ENCODE measurements around the gene PKNOX2.

PKNOX2 gene

GRCh38 chr11:125454047-125454446, 289.5 kb downstream of the PKNOX2 start:
- Histone ChIP-seq H3K79me2 (ENCODE audit: control insufficient read depth, low read length) (no peaks in the 10 kb centered on the region), H3K9me2 (replicated peaks; ENCODE audit: control insufficient read depth, low read length) (no peaks in the 10 kb centered on the region), H3K4me3 (ENCODE audit: low read length) (no peak overlapping the region), H3K36me3 (ENCODE audit: control insufficient read depth, low read length) (no peaks in the 10 kb centered on the region), H3F3A (ENCODE audit: control insufficient read depth, insufficient read depth) (no peaks in the 10 kb centered on the region), H3K27ac (ENCODE audit: low read depth, low read length) (no peak overlapping the region), H4K20me1 (ENCODE audit: control insufficient read depth, insufficient read depth, low read depth, low read length) (no peaks in the 10 kb centered on the region), H3K4me2 (ENCODE audit: low read length) (no peak overlapping the region), H3K27me3 (ENCODE audit: control insufficient read depth, low read length) (no peaks in the 10 kb centered on the region), H3K4me1 (ENCODE audit: control insufficient read depth, low read length) (peaks cover 11% of the 10 kb centered on the region), H3K9me3 (ENCODE audit: control insufficient read depth, insufficient read depth, low read length) (no peaks in the 10 kb centered on the region)
- TF ChIP-seq, protein P1, sequence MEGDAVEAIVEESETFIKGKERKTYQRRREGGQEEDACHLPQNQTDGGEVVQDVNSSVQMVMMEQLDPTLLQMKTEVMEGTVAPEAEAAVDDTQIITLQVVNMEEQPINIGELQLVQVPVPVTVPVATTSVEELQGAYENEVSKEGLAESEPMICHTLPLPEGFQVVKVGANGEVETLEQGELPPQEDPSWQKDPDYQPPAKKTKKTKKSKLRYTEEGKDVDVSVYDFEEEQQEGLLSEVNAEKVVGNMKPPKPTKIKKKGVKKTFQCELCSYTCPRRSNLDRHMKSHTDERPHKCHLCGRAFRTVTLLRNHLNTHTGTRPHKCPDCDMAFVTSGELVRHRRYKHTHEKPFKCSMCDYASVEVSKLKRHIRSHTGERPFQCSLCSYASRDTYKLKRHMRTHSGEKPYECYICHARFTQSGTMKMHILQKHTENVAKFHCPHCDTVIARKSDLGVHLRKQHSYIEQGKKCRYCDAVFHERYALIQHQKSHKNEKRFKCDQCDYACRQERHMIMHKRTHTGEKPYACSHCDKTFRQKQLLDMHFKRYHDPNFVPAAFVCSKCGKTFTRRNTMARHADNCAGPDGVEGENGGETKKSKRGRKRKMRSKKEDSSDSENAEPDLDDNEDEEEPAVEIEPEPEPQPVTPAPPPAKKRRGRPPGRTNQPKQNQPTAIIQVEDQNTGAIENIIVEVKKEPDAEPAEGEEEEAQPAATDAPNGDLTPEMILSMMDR (IDR thresholded peaks at IDR 0.05; ENCODE audit: low read depth, low read length, poor library complexity, severe bottlenecking), result no peak
- no peak for TF ChIP-seq EZH2phosphoT487 (IDR thresholded peaks at IDR 0.05; ENCODE audit: borderline replicate concordance, low read length)

DNA sequence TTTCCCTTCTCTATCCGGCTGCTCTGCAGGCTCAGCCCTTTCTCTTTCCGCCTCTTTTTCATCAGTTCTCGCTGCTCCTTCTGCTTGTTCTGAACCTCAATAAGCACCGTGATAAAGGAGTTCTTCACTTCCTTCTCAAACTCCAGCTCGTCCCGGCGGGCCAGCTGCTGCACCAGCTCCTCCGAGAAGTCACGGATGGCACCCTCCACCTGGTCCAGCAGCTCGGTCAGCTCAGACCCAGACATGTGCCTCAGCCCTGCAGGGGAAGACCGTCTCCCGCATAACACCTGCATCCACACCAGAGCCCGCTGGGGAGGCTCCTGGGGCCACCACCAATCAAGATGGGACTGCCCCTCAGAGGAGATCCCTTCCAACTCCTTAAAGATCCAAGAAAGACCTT, 291.3 kb downstream of the PKNOX2 start:
- Histone ChIP-seq H3F3A (ENCODE audit: control insufficient read depth, insufficient read depth) (no peaks in the 10 kb centered on the region), H4K20me1 (ENCODE audit: control insufficient read depth, insufficient read depth, low read depth, low read length) (no peaks in the 10 kb centered on the region), H3K27ac (ENCODE audit: low read depth, low read length) (no peak overlapping the region), H3K4me2 (ENCODE audit: low read length) (no peak overlapping the region), H3K36me3 (ENCODE audit: control insufficient read depth, low read length) (no peaks in the 10 kb centered on the region), H3K79me2 (ENCODE audit: control insufficient read depth, low read length) (no peaks in the 10 kb centered on the region), H3K4me1 (ENCODE audit: control insufficient read depth, low read length) (peaks cover 11% of the 10 kb centered on the region), H3K9me2 (replicated peaks; ENCODE audit: control insufficient read depth, low read length) (no peaks in the 10 kb centered on the region), H3K4me3 (ENCODE audit: low read length) (no peak overlapping the region), H3K9me3 (ENCODE audit: control insufficient read depth, insufficient read depth, low read length) (no peaks in the 10 kb centered on the region), H3K27me3 (ENCODE audit: control insufficient read depth, low read length) (0 out of 2 replicates have a peak, but pooled peaks cover 2% of the 10 kb centered on the region)
- TF ChIP-seq, protein P1 (IDR thresholded peaks at IDR 0.05; ENCODE audit: low read depth, low read length, poor library complexity, severe bottlenecking), result no peak
- TF ChIP-seq EZH2phosphoT487 (IDR thresholded peaks at IDR 0.05; ENCODE audit: borderline replicate concordance, low read length), result no peak

DNA sequence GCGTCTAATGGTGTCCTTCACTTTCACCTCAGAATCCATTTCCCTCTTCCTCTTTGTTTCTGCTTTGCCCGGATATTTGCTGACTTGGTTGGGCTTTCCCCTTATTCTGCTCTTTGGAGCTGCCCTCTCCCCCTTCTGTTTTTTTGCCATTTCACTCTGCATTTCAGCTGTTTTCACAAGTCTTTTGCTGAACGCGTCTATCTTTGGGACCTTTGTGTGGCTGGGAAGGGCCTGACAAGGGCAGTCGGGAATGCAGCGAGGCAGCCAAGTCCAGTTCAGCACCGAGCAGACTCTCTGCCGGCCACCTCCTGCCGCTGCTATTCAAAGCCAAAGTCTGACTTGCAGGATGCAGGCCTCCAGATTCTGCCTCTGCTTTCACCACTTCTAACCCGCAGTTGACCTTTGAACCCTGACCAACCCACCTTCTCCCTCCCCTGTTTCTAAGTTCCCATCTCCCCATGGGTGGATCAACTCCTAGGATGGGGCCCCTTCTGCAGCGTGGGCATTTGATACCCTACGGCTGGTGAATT, 293.3 kb downstream of the PKNOX2 start:
- no peaks in the 10 kb centered on the region for H3K9me2 ChIP-seq (replicated peaks; ENCODE audit: control insufficient read depth, low read length)
- H3K4me2 ChIP-seq (ENCODE audit: low read length), result no peak overlapping the region
- H3K9me3 ChIP-seq (ENCODE audit: control insufficient read depth, insufficient read depth, low read length), result no peaks in the 10 kb centered on the region
- H3K4me1 ChIP-seq (ENCODE audit: control insufficient read depth, low read length), result no peaks in the 10 kb centered on the region
- H3F3A ChIP-seq (ENCODE audit: control insufficient read depth, insufficient read depth), result no peaks in the 10 kb centered on the region
- H3K27me3 ChIP-seq (ENCODE audit: control insufficient read depth, low read length), result peaks cover 7% of the 10 kb centered on the region; the same call in 1 of the 2 replicates
- no peaks in the 10 kb centered on the region for H3K79me2 ChIP-seq (ENCODE audit: control insufficient read depth, low read length)
- no peak for TF ChIP-seq EZH2phosphoT487 (IDR thresholded peaks at IDR 0.05; ENCODE audit: borderline replicate concordance, low read length)
- TF ChIP-seq, protein P1 (IDR thresholded peaks at IDR 0.05; ENCODE audit: low read depth, low read length, poor library complexity, severe bottlenecking), result no peak
- no peaks in the 10 kb centered on the region for H4K20me1 ChIP-seq (ENCODE audit: control insufficient read depth, insufficient read depth, low read depth, low read length)
- no peak overlapping the region for H3K4me3 ChIP-seq (ENCODE audit: low read length)
- H3K36me3 ChIP-seq (ENCODE audit: control insufficient read depth, low read length), result no peaks in the 10 kb centered on the region
- no peak overlapping the region for H3K27ac ChIP-seq (ENCODE audit: low read depth, low read length)

Data from DOHH2 (cell line).